ENCODE data around the gene RIF1. TPM values are rescaled to one million over a fixed set of nuclear protein-coding genes. Genes with fewer than 3 reads are reported as not detected.

Gene RIF1
- total RNA-seq, 1 donor = 51.0 TPM

DNA sequence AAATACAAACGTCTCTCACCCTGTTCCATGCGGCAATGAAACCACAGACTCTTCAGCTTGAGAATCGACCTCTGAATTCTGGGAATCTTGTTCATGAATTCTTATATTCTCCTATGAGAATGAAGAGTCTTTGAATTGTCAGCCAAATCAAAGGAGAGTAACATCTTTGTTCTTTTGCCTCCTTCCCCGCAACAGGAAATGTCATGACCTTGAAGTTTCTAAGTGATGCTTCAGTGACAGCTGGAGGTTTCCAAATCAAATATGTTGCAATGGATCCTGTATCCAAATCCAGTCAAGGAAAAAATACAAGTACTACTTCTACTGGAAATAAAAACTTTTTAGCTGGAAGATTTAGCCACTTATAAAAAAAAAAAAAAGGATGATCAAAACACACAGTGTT, 30.5 kb upstream of the RIF1 start:
- TF ChIP-seq, protein P1, sequence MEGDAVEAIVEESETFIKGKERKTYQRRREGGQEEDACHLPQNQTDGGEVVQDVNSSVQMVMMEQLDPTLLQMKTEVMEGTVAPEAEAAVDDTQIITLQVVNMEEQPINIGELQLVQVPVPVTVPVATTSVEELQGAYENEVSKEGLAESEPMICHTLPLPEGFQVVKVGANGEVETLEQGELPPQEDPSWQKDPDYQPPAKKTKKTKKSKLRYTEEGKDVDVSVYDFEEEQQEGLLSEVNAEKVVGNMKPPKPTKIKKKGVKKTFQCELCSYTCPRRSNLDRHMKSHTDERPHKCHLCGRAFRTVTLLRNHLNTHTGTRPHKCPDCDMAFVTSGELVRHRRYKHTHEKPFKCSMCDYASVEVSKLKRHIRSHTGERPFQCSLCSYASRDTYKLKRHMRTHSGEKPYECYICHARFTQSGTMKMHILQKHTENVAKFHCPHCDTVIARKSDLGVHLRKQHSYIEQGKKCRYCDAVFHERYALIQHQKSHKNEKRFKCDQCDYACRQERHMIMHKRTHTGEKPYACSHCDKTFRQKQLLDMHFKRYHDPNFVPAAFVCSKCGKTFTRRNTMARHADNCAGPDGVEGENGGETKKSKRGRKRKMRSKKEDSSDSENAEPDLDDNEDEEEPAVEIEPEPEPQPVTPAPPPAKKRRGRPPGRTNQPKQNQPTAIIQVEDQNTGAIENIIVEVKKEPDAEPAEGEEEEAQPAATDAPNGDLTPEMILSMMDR (IDR thresholded peaks at IDR 0.05; ENCODE audit: insufficient read depth, low read depth, low read length) = no peak
- peak; percentile 53 for DNase-seq (ENCODE audit: low read depth)

DNA sequence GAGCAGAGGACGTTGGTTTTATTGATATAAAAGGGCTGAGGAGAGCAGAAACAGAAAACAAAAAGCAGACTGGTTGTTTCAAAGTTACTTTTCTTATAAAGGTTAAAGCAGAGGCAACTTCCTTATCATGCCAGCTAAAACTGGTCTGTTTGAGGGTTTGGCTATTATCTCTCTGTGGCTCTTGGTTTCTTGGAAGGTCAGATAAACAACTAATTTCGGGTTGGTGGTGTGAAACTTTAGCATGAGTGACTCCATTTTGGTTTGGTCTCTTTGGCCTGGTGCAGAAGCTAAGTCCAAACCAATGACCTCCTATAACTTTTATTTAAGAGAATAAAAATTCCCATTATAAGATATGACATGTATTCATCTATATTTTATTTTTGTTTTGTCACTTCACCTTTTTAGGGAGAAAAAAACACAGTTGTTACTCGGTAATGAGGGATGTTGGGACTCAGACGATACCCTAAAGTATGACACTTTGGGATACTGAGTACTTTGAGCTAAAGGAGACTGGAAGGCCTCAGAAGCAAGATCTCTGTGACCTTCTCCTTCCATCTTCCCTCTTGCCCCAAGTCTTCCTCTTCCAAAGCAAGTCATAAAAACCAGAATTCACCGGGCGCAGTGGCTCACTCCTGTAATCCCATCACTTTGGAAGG, 29.0 kb upstream of the RIF1 start:
- no peak for DNase-seq (ENCODE audit: low read depth)
- TF ChIP-seq, protein P1 (IDR thresholded peaks at IDR 0.05; ENCODE audit: insufficient read depth, low read depth, low read length) = no peak
- H3K4me3 ChIP-seq (ENCODE audit: low read depth, low read length) = no peak overlapping the region

More for the DNA sequence above, 30.5 kb upstream of the RIF1 start:
- H3K4me3 ChIP-seq (ENCODE audit: low read depth, low read length) = no peak overlapping the region

DNA sequence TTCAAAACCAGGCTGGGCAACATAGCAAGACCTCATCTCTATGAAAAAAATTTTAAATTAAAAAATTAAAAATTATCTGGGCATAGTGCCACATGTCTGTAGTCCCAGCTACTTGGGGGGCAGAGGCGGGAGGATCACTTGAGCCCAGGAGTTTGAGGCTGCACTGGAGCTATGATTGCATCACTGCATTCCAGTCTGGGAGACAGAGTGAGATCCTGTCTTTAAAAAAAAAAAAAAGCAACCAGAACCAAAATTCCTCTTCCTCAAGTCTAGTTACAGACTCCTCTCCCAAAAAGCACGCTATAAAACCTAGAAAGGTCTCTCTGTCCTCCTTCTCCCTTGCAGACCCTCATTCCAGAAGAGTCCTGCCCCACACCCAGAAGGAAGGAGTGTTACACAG, 28.4 kb upstream of the RIF1 start:
- H3K4me3 ChIP-seq (ENCODE audit: low read depth, low read length) = no peak overlapping the region
- peak; percentile 76 for DNase-seq (ENCODE audit: low read depth)
- TF ChIP-seq, protein P1 (IDR thresholded peaks at IDR 0.05; ENCODE audit: insufficient read depth, low read depth, low read length) = no peak

DNA sequence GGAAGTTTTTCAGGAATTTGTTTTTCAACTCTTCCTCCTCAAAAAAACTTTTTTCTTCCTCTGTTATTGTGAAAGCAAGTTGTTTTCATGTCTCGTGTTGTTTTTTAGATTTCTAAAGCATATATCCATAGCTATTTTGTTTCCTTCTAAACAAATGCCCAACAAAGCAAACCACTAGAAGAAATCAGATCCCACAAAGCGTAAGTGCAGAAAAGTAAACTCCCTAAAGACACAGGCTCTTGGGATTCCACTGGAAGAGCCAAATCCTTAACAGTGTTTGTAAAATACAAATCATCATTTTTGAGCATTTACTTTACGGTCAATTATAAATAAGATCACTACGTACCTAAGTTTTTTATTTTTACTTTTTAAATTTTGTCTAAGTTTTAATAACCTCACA, 21.7 kb upstream of the RIF1 start:
- TF ChIP-seq, protein P1 (IDR thresholded peaks at IDR 0.05; ENCODE audit: insufficient read depth, low read depth, low read length) = no peak
- no peak for DNase-seq (ENCODE audit: low read depth)

DNA sequence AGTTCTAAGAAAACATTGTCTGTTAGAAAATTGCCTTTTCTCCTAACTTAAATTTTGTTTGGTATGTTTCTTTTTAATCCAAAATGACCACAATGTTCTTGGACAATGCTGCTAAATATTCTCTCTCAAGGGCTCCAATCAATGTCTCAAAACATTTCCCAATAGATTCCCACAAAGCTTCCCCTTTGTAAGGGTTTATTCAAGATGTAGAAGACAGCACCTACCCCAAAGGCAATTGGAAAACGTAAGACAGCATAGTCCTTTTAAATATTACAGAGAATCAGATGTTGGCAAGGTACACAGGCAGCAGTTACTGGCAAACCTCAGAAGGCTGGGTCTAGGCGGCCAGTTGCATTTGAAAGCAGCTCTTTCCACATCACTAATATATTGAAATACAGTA, 18.3 kb upstream of the RIF1 start:
- DNase-seq (ENCODE audit: low read depth) = no peak
- TF ChIP-seq, protein P1 (IDR thresholded peaks at IDR 0.05; ENCODE audit: insufficient read depth, low read depth, low read length) = no peak
- H3K4me3 ChIP-seq (ENCODE audit: low read depth, low read length) = no peak overlapping the region

More for the DNA sequence above, 21.7 kb upstream of the RIF1 start:
- no peak overlapping the region for H3K4me3 ChIP-seq (ENCODE audit: low read depth, low read length)

DNA sequence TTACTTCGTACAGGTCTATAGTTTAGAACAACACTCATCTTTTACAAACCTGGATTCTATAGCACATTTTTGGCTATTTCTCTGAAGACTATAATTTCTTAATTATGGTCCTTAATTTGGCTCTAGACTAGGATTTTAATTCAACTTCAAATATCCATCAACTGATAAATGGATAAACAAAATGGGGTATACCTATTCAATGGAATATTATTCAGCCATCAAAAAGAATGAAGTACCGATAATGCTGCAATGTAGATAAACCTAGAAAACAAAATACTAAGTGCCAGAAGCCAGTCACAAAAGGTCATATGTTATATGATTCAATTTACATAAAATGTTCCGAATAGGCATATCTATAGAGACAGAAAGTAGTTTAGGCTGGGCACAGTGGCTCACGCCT, 15.2 kb upstream of the RIF1 start:
- no peak overlapping the region for H3K4me3 ChIP-seq (ENCODE audit: low read depth, low read length)
- TF ChIP-seq, protein P1 (IDR thresholded peaks at IDR 0.05; ENCODE audit: insufficient read depth, low read depth, low read length) = no peak
- DNase-seq (ENCODE audit: low read depth) = no peak
